ENCODE data around the gene SYT4.
A peak's percentile ranks its signal among the peaks of the same experiment; 100 is the strongest.

Gene SYT4

GRCh38 chr18:43277164-43277600 lies at the start of gene SYT4:
Gene SYT4, minus strand, starts transcription at chr18:43277490. Its CDS starts 209 bp downstream, at chr18:43277281.
- DNase-seq, result peak; percentile 80

GRCh38 chr18:43322132-43322531 lies 44.8 kb upstream of the SYT4 start:
- DNase-seq, result no peak

GRCh38 chr18:43314941-43315340 lies 37.7 kb upstream of the SYT4 start:
- no peak for DNase-seq

GRCh38 chr18:43312891-43313290 lies 35.6 kb upstream of the SYT4 start:
- no peak for DNase-seq

DNA sequence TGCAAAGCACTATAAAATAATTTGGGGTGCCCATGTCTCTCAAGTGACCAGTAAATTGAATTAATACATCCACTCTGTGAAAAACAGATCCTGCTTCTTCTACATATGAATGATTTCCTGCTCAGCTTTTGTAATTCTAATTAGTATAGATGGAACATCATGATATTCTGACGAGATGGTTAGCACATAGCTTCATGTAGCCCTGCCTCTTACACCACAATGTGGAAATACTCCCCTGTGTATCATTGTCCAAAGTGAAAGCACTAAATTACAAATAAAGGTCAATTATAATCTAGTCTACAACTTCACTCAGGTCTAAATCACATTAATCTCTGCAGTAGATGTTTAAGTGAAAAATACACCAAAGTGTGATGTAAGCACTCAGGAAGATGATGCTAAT lies 32.9 kb upstream of the SYT4 start:
- no peak for DNase-seq

GRCh38 chr18:43303376-43303775 lies 26.1 kb upstream of the SYT4 start:
- no peak for DNase-seq

DNA sequence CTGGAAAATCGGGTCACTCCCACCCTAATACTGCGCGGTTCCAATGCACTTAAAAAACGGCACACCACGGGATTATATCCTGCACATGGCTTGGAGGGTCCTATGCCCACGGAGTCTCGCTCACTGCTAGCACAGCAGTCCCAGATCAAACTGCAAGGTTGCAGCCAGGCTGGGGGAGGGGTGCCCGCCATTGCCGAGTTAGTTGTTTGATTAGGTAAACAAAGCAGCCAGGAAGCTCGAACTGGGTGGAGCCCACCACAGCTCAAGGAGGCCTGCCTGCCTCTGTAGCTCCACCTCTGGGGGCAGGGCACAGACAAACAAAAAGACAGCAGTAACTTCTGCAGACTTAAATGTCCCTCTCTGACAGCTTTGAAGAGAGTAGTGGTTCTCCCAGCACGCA lies 8.9 kb upstream of the SYT4 start:
- DNase-seq, result peak; percentile 54

DNA sequence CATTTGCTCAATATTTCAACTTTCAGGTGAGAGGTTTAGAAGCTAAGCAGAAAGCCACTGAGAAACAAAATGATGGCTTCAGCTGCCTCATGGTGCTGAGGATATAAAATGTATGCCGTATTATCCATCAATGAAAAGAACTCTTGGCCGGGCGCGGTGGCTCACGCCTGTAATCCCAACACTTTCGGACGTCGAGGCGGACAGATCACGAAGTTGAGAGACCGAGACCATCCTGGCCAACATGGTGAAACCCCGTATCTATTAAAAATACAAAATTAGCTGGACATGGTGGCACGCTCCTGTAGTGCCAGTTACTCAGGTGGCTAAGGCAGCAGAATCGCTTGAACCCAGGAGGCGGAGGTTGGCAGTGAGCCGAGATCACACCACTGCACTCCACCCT lies 6.0 kb upstream of the SYT4 start:
- no peak for DNase-seq

GRCh38 chr18:43279015-43279744 lies 1.9 kb upstream of the SYT4 start:
- peak; percentile 90 for DNase-seq

GRCh38 chr18:43278355-43278754 lies 1.1 kb upstream of the SYT4 start:
- no peak for DNase-seq

DNA sequence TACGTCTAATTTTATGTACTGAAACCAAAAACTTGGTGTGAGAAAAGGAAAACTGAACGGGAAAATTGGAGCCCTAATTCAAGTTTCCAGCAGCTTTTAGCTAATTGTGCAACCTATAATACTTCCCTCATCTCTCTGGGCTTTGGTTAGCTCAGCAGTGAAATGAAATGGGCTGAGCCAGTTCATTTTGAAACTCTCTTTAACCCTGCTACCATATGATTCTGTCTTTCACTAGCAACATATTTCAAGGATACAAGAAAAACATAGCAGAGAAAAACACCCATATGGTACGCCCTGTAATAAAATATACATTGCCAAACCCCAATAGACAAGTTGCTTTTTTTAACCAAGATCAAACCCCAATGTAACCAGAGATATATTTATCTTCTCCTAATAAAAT lies 799 bp downstream of the SYT4 start:
- DNase-seq, result no peak

- no peak for DNase-seq
Observed at GRCh38 chr18:43275546-43275945, 1.7 kb downstream of the SYT4 start.

DNA sequence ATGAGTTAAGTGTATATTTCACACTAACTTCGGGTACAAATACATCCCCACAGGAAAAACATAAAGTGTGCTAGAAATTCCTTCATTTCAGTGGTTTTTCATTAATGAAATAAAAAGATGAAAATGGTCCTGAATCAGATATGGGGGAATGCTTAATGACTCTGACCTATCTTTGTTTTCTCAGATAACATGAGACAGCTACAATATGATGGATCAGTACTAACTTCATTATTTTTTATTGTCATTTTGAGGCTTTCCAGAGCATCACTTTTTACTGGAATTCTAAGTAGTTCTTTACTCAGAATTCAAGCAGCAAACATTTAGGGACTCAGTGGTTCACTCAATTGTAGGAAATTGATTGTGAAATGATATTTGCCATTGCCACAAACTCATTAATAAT lies 2.8 kb downstream of the SYT4 start:
- DNase-seq, result no peak

DNA sequence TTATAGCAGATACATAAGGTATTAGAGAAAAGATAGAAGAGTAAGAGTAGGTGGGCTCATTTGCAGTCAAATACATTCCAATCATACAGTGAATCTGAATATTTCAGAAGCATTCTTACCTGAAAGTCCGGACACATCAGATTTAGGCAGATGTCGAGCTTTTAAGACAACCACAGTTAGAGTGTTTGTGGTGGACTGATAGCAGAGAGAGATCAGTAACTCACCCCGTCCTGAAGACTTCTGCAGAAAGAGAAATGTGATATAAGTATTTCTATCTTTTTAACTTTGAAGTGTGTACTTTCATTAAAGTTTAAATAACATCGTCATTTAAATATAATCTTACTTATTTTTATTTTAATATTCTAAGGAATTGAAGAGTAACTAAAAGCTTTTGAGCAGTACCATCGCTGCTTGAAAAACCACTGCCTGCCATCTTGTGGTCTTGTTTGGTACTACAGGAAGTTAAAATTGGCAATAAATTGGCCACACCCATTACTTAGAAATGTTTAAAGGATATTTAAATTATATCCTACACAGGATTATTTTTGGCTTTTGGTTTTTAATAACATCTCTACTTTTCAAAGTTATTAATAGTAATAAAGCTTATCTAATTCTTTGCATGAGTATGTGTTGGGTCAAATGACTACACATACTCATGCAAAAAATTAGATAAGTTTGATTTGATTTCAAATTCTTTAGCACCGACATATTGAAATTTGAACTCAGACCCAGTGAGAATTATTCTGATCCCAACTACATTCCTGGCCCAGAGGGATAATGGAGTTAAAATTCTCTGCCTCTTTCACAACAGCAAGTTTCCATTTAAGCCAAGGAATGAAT lies 5.5 kb downstream of the SYT4 start:
- no peak for DNase-seq

DNA sequence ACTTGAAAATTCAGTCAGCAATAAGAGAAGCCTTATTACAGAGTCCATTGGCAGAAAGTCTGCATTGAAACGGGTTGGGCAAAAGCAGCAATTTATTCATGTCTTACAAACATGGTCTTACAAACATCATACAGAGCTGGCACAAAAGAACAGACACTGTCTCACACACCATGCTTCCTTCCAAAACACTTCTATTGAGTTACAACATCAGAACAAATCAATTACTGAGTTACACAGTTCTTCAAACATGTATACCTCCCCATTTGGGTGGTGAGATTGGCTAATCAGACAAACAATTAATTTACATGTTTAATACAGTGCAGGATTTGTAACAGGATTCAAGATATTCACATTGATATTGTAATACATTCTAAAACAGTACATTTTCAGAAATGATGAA lies 9.5 kb downstream of the SYT4 start:
- no peak for DNase-seq

DNA sequence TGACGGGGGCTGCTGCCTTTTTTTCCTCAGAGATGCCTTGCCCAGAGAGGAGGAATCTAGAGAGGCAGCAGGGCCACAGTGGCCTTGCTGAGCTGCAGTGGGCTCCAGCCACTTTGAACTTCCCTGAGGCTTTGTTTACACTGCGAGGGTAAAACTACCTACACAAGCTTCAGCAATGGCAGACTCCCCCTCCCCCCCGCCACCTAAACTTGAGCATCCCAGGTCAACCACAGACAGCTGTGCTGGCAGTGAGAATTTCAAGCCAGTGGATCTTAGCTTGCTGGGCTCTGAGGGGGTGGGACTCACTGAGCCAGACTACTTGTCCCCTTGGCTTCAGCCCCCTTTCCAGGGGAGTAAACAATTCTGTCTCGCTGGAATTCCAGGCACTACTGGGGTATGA lies 11.8 kb downstream of the SYT4 start:
- DNase-seq, result no peak

- no peak for DNase-seq
Observed at GRCh38 chr18:43248610-43249249, 28.6 kb downstream of the SYT4 start.

GRCh38 chr18:43247944-43248343 lies 29.3 kb downstream of the SYT4 start:
- no peak for DNase-seq

- no peak for DNase-seq
Observed at GRCh38 chr18:43238429-43238828, 38.9 kb downstream of the SYT4 start.

- no peak for DNase-seq
Observed at GRCh38 chr18:43236921-43237320, 40.4 kb downstream of the SYT4 start.

DNA sequence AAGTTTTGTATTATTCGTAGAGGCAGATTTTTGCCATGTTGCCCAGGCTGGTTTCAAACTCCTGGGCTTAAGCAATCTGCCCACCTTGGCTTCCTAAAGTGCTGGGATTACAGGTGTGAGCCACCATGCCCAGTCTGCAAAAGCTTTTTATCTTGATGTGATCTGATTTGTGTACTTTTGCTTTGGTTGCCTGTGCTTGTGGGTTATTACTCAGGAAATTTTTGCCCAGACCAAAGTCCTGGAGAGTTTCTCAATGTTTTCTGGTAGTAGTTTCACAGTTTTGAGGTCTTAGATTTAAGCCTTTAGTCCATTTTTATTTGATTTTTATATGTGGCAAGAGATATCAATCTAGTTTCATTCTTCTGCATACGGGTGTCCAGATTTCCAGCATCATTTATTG lies 42.4 kb downstream of the SYT4 start:
- DNase-seq, result no peak

DNA sequence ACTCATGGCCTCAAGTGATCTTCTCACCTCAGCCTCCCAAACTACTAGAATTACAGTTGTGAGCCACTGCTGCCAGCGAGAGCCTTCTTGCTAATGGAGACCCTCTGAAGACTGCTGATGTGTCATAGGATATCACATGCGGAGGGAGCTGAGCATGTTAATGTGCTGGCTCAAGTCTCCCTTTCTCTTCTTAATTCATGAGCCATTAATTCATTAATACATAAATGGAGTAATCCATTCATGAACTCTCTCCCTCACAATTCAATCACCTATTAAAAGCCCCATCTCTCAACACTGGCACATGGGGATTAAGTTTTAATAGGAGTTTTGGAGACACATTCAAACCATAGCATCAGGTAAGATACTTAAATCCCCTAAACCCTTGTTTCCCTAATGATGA lies 54.8 kb downstream of the SYT4 start:
- DNase-seq, result no peak

DNA sequence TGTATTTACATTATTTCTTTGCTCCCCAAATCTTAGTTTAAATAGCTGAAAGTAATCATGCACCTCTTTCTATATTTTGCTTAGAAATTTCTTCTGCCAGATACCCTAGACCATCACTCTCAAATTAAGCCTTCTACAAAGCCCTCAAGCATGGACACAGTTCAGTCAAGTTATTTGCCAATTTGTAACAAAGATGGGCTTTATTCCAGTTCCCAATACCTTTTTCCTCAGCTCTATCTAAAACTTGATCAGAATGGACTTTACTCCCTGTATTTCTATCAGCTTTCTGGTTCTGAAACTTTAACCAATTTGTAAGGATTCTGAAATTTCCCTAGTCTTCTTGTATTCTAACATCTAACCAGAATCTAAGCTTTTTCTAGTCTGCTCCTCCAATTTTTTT lies 56.6 kb downstream of the SYT4 start:
- DNase-seq, result no peak

Measured in NCI-H2171 (cell line).